GM12878 (cell line): ENCODE data around the gene ZNF764. TPM values are rescaled to one million over a fixed set of nuclear protein-coding genes. Genes with fewer than 3 reads are reported as not detected.

Source experiments
- ATAC-seq: fragments of 200-7000 bp; cut with Tn5 transposase; 3 replicates; pipeline ENCODE4 v1.9.1; 2020; ENCODE audit warnings: mild to moderate bottlenecking, moderate library complexity
- BruUV-seq: library from RNA; stranded (reverse); fragments of 400-500 nt; replicated peaks from 2 replicates; lab custom pipeline; 2021; lab: Mats Ljungman, UMichigan
- CTCF ChIA-PET: fragments of 300-600 bp; sonication (Branson Sonifier 250); formaldehyde crosslinking; extraction: SDS; loops from one replicate; lab custom pipeline; 2021; ENCODE audit warnings: inconsistent platforms; lab: Yijun Ruan, JAX
- POLR2A ChIA-PET: fragments of 350-600 bp; formaldehyde crosslinking; extraction: SDS; loops from one replicate; lab custom pipeline; 2021; ENCODE audit warnings: inconsistent platforms; lab: Charles Lee
- RAD21 ChIA-PET: fragments of 300-600 bp; sonication (Branson Sonifier 250); formaldehyde crosslinking; loops from one replicate; lab custom pipeline; 2023; ENCODE audit warnings: antibody characterized with exemption; ENCODE audit not compliant: unreplicated experiment; lab: Charles Lee
- SMC1A ChIA-PET: fragments of 300-600 bp; sonication (Branson Sonifier 250); formaldehyde crosslinking; loops from one replicate; lab custom pipeline; 2023; ENCODE audit not compliant: unreplicated experiment, uncharacterized antibody; lab: Charles Lee
- DNase-seq: peaks from one replicate; pipeline ENCODE4 v3.0.0-alpha.2; 2011; ENCODE audit warnings: low read depth, low spot score
- FAIRE-seq: peaks from 3 replicates; lab custom pipeline; 2011; peaks lifted over from hg19 to GRCh38; lab: Jason Lieb, UNC
- H2AFZ ChIP-seq: 2 replicates; pipeline ENCODE4 v1.6.0; 2011; ENCODE audit warnings: low read depth, low read length, control low read depth; ENCODE audit not compliant: control insufficient read depth
- H3K27ac ChIP-seq: 2 replicates; pipeline ENCODE4 v1.5.1; 2011; ENCODE audit warnings: control low read depth; ENCODE audit not compliant: control insufficient read depth, insufficient read depth
- H3K27me3 ChIP-seq, 2 experiments: replicated peaks in 1 of 2; 2 replicates each; pipeline versions ENCODE4 v1.6.0 to v1.6.1; 2011; ENCODE audit warnings: low read length in 1 of 2; ENCODE audit not compliant: control insufficient read depth in 2 of 2, insufficient read depth in 2 of 2
- H3K36me3 ChIP-seq, 2 experiments: 2 replicates each; pipeline ENCODE4 v1.5.1; 2011; ENCODE audit warnings: low read length in 1 of 2; ENCODE audit not compliant: control insufficient read depth in 2 of 2, insufficient read depth in 2 of 2
- H3K4me1 ChIP-seq: 2 replicates; pipeline ENCODE4 v1.6.1; 2011; ENCODE audit warnings: mild to moderate bottlenecking, low read length, moderate library complexity, mixed read lengths; ENCODE audit not compliant: control insufficient read depth, insufficient read depth
- H3K4me2 ChIP-seq: 2 replicates; pipeline ENCODE4 v1.6.0; 2011; ENCODE audit warnings: control low read depth; ENCODE audit not compliant: control insufficient read depth, insufficient read depth
- H3K4me3 ChIP-seq: fragments of 200-600 bp; sonication (generic); 2 replicates; pipeline ENCODE4 v1.5.1; 2016
- H3K79me2 ChIP-seq: 2 replicates; pipeline ENCODE4 v1.6.0; 2011; ENCODE audit warnings: low read length; ENCODE audit not compliant: control insufficient read depth, insufficient read depth
- H3K9ac ChIP-seq: 2 replicates; pipeline ENCODE4 v1.8.0; 2011; ENCODE audit warnings: low read length, control low read depth, mixed read lengths; ENCODE audit not compliant: control insufficient read depth, insufficient read depth
- H3K9me3 ChIP-seq: replicated peaks from 3 replicates; pipeline ENCODE4 v1.5.1; 2011; ENCODE audit warnings: mild to moderate bottlenecking, low read length; ENCODE audit not compliant: control insufficient read depth, insufficient read depth
- H4K20me1 ChIP-seq: 2 replicates; pipeline ENCODE4 v1.6.0; 2011; ENCODE audit not compliant: control insufficient read depth, insufficient read depth
- BACH1 ChIP-seq: fragments of 450-650 bp; IDR thresholded peaks from 2 replicates; pipeline ENCODE4 v1.6.1; 2017; ENCODE audit warnings: mild to moderate bottlenecking, borderline replicate concordance
- FOXM1 ChIP-seq: IDR thresholded peaks from 2 replicates; pipeline ENCODE4 v1.6.1; 2012; ENCODE audit warnings: low read depth, mild to moderate bottlenecking, inconsistent platforms, low read length, moderate library complexity
- IKZF1 ChIP-seq: fragments of 450-650 bp; conservative IDR thresholded peaks from 2 replicates; pipeline ENCODE4 v1.6.1; 2017; ENCODE audit warnings: antibody characterized with exemption, mild to moderate bottlenecking
- KLF5 ChIP-seq: fragments of 450-650 bp; IDR thresholded peaks from 2 replicates; pipeline ENCODE4 v1.6.1; 2014; ENCODE audit warnings: mild to moderate bottlenecking; ENCODE audit not compliant: partially characterized antibody
- MLLT1 ChIP-seq: fragments of 450-650 bp; IDR thresholded peaks from 2 replicates; pipeline ENCODE4 v1.6.1; 2016; ENCODE audit warnings: mild to moderate bottlenecking
- MTA3 ChIP-seq: IDR thresholded peaks from 2 replicates; pipeline ENCODE4 v1.6.1; 2012; ENCODE audit warnings: low read length, inconsistent platforms, borderline replicate concordance
- NBN ChIP-seq: fragments of 450-650 bp; IDR thresholded peaks from 2 replicates; pipeline ENCODE4 v1.6.1; 2016
- NFYA ChIP-seq: IDR thresholded peaks from 2 replicates; pipeline ENCODE4 v1.6.1; 2011; ENCODE audit warnings: low read depth, mild to moderate bottlenecking, low read length, improper control_type of control experiment, borderline replicate concordance
- POU2F2 ChIP-seq: IDR thresholded peaks from 3 replicates; pipeline ENCODE4 v1.6.1; 2011; ENCODE audit warnings: low read depth, mild to moderate bottlenecking, low read length, borderline replicate concordance
- RELA ChIP-seq: fragments of 450-650 bp; IDR thresholded peaks from 2 replicates; pipeline ENCODE4 v1.8.0; 2014; ENCODE audit warnings: borderline replicate concordance; ENCODE audit not compliant: partially characterized antibody
- SPI1 ChIP-seq: IDR thresholded peaks from 2 replicates; pipeline ENCODE4 v1.6.1; 2011; ENCODE audit warnings: low read depth, mild to moderate bottlenecking, low read length, moderate library complexity, borderline replicate concordance; ENCODE audit not compliant: insufficient read depth
- USF2 ChIP-seq: IDR thresholded peaks from 2 replicates; pipeline ENCODE4 v1.6.1; 2011; ENCODE audit warnings: low read depth, low read length, improper control_type of control experiment, borderline replicate concordance
- WGBS: methylation state at CpG from one replicate; pipeline ENCODE4 v1.1.6; 2016; ENCODE audit warnings: low lambda C conversion rate; ENCODE audit not compliant: insufficient replicate concordance, insufficient coverage; ENCODE audit errors: missing lambda C conversion rate; 5-methylcytosine and 5-hydroxymethylcytosine counted together
- in situ Hi-C: fragments of 300-500 bp; cut with MboI; formaldehyde crosslinking; loops from 9 replicates; pipeline ENCODE4 v1.14.3; 2018; ENCODE audit warnings: mixed read lengths
- intact Hi-C: fragments of 100-400 bp; cut with micrococcal nuclease; formaldehyde crosslinking; loops from one replicate; pipeline ENCODE4 v1.14.2; 2022; ENCODE audit not compliant: unreplicated experiment
- polyA plus RNA-seq, 11 experiments: library from polyadenylated mRNA; depleted of rRNA in 4 of 11; unstranded in 6 of 11; stranded (reverse) in 5 of 11; fragments of >200 nt; fragmentation: Nextera tagmentation in 4 of 11; fragmentation: Illumina TruSeq in 1 of 11; extraction: Ambion mirVana in 4 of 11; extraction: Trizol in 1 of 11; gene quantifications; 1 replicate in 1 of 11; 2 replicates in 10 of 11; pipeline versions ENCODE4 v1.2.1 to v1.2.3, GENCODE V29; 2011 to 2016; ENCODE audit warnings: inconsistent platforms in 2 of 11, missing spikeins in 2 of 11, low read depth in 1 of 11
- total RNA-seq, 4 experiments: library from RNA; depleted of rRNA in 3 of 4; stranded (reverse); fragments of >200 nt in 3 of 4; fragmentation: Illumina TruSeq in 1 of 4; extraction: Trizol in 1 of 4; gene quantifications; 2 replicates each; pipeline versions ENCODE4 v1.2.1 to v1.2.3, GENCODE V29; 2013 to 2021
- TF ChIP-seq, protein P1 (sequence below): fragments of 450-650 bp; IDR thresholded peaks from 2 replicates; pipeline ENCODE4 v1.6.1; 2018; ENCODE audit warnings: borderline replicate concordance, mild to moderate bottlenecking; ENCODE audit not compliant: partially characterized antibody

The ZNF764 gene
- total and polyA plus RNA-seq, 10 of the 15 experiments (the other 5 are each of a cell fraction or from before 2014, with no cell fraction given), result 0.61 to 11.9 (median 3.8) TPM

GRCh38 chr16:30600215-30600614 lies 42.0 kb upstream of the ZNF764 start:
- CTCF ChIA-PET, result interaction anchor here (1.1 to 8.9 kb wide), 9 partner anchors 9 to 191 kb away, joined by 3 to 89 read pairs (median 3); partner anchors contain the start of genes DCTPP1 and ZNF785
- Histone ChIP-seq H3K36me3 (peaks cover 8 to 14% of the 10 kb centered on the region in 2 experiments; a peak in 3 of 4 replicates), H2AFZ (no peak overlapping the region), H3K79me2 (no peaks in the 10 kb centered on the region), H3K9ac (no peak overlapping the region), H3K4me2 (no peak overlapping the region), H4K20me1 (no peaks in the 10 kb centered on the region), H3K27ac (no peak overlapping the region), H3K9me3 (no peaks in the 10 kb centered on the region), H3K4me3 (no peak overlapping the region), H3K27me3 (no peaks in the 10 kb centered on the region), H3K4me1 (no peaks in the 10 kb centered on the region)
- no peak for DNase-seq
- in situ Hi-C loops, result no loop called here
- SMC1A ChIA-PET, result interaction anchor here (1.1 to 8.6 kb wide), 4 partner anchors 8 to 191 kb away, joined by 3 to 64 read pairs (median 6); partner anchors contain the start of gene DCTPP1
- RAD21 ChIA-PET, result interaction anchor here (2.0 to 3.8 kb wide), 3 partner anchors 16 to 170 kb away, joined by 6 to 20 read pairs (median 14); partner anchors contain the start of genes DCTPP1 and ZNF764
- no peak for ATAC-seq
- FAIRE-seq, result peak; percentile 35
- WGBS, result 96% methylated on average over 3 of the region's 3 CpGs
- intact Hi-C loops, result no loop called here
- no TSS peak for BruUV-seq
- POLR2A ChIA-PET, result no interaction called here
- no peak for TF ChIP-seq NFYA
- TF ChIP-seq KLF5, result no peak
- no peak for TF ChIP-seq IKZF1
- no peak for TF ChIP-seq MLLT1
- TF ChIP-seq POU2F2, result no peak
- no peak for TF ChIP-seq USF2
- TF ChIP-seq, protein P1, sequence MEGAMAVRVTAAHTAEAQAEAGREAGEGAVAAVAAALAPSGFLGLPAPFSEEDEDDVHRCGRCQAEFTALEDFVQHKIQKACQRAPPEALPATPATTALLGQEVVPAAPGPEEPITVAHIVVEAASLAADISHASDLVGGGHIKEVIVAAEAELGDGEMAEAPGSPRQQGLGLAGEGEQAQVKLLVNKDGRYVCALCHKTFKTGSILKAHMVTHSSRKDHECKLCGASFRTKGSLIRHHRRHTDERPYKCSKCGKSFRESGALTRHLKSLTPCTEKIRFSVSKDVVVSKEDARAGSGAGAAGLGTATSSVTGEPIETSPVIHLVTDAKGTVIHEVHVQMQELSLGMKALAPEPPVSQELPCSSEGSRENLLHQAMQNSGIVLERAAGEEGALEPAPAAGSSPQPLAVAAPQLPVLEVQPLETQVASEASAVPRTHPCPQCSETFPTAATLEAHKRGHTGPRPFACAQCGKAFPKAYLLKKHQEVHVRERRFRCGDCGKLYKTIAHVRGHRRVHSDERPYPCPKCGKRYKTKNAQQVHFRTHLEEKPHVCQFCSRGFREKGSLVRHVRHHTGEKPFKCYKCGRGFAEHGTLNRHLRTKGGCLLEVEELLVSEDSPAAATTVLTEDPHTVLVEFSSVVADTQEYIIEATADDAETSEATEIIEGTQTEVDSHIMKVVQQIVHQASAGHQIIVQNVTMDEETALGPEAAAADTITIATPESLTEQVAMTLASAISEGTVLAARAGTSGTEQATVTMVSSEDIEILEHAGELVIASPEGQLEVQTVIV, result no peak
- TF ChIP-seq NBN, result no peak
- TF ChIP-seq SPI1, result no peak
- no peak for TF ChIP-seq FOXM1
- TF ChIP-seq MTA3, result no peak
- no peak for TF ChIP-seq BACH1
- TF ChIP-seq RELA, result no peak
- TF ChIP-seq, all 136 proteins: peak for 0
